Common myeloid progenitor, CD34-positive (primary cell): ENCODE measurements around the gene CYP4F2.
A peak's percentile ranks its signal among the peaks of the same experiment; 100 is the strongest.
"Not testable (repeated sequence)": the region's sequence is repeated elsewhere in the genome, so short reads cannot be mapped to it uniquely, and the experiment has no call there.

ENCODE experiments used
- CTCF ChIA-PET: fragments of 350-600 bp; sonication (Branson Sonifier 250); formaldehyde crosslinking; loops from one replicate; lab custom pipeline; 2021; ENCODE audit warnings: antibody characterized with exemption; lab: Charles Lee
- POLR2A ChIA-PET: fragments of 350-600 bp; sonication (Branson Sonifier 250); formaldehyde crosslinking; loops from one replicate; lab custom pipeline; 2021; ENCODE audit warnings: antibody characterized with exemption; lab: Charles Lee
- DNase-seq, 3 donors: peaks; one replicate each; pipeline versions ENCODE4 v3.0.0 to v3.0.0-alpha.2; 2013
- H3K27ac ChIP-seq, 2 experiments: 1 replicate in 1 of 2; 2 replicates in 1 of 2; pipeline ENCODE4 v1.7.0; 2013; ENCODE audit warnings: inconsistent platforms in 2 of 2, low read length in 2 of 2, mild to moderate bottlenecking in 2 of 2, low read depth in 1 of 2, moderate library complexity in 1 of 2; ENCODE audit not compliant: severe bottlenecking in 2 of 2, insufficient read depth in 1 of 2, poor library complexity in 1 of 2
- H3K27me3 ChIP-seq, 5 experiments: replicated peaks in 2 of 5; 1 replicate in 3 of 5; 2 replicates in 2 of 5; pipeline versions ENCODE4 v1.6.1 to v1.7.0; 2013; ENCODE audit warnings: low read length in 4 of 5, mild to moderate bottlenecking in 2 of 5, moderate library complexity in 2 of 5, inconsistent platforms in 1 of 5; ENCODE audit not compliant: insufficient read depth in 5 of 5, control insufficient read depth in 4 of 5
- H3K36me3 ChIP-seq, 4 experiments: 1 replicate in 2 of 4; 2 replicates in 2 of 4; pipeline versions ENCODE4 v1.6.1 to v1.7.0; 2013; ENCODE audit warnings: low read length in 3 of 4, control low read depth in 1 of 4, mild to moderate bottlenecking in 1 of 4; ENCODE audit not compliant: control insufficient read depth in 4 of 4, insufficient read depth in 4 of 4
- H3K4me1 ChIP-seq, 4 experiments: 1 replicate in 3 of 4; 2 replicates in 1 of 4; pipeline versions ENCODE4 v1.6.1 to v1.7.1; 2013; ENCODE audit warnings: low read length in 3 of 4, mild to moderate bottlenecking in 3 of 4, control low read depth in 1 of 4, inconsistent platforms in 1 of 4, moderate library complexity in 1 of 4; ENCODE audit not compliant: control insufficient read depth in 4 of 4, insufficient read depth in 4 of 4; ENCODE audit errors: control extremely low read depth in 1 of 4
- H3K4me3 ChIP-seq, 7 experiments: 1 replicate in 4 of 7; 2 replicates in 3 of 7; pipeline versions ENCODE4 v1.5.1 to v1.7.0; 2013; ENCODE audit warnings: mild to moderate bottlenecking in 7 of 7, low read length in 6 of 7, moderate library complexity in 6 of 7, inconsistent platforms in 2 of 7, low read depth in 2 of 7, control low read depth in 1 of 7; ENCODE audit not compliant: insufficient read depth in 4 of 7, control insufficient read depth in 1 of 7; ENCODE audit errors: extremely low read depth in 1 of 7
- H3K9me3 ChIP-seq, 5 experiments: 1 replicate in 4 of 5; 2 replicates in 1 of 5; pipeline versions ENCODE4 v1.6.1 to v1.7.1; 2013; ENCODE audit warnings: low read length in 4 of 5, mild to moderate bottlenecking in 2 of 5, inconsistent platforms in 1 of 5, low read depth in 1 of 5, moderate library complexity in 1 of 5; ENCODE audit not compliant: control insufficient read depth in 4 of 5, insufficient read depth in 2 of 5; ENCODE audit errors: control extremely low read depth in 1 of 5
- WGBS: methylation state at CpG from one replicate; pipeline ENCODE4 v1.1.5; 2013; ENCODE audit not compliant: insufficient coverage; 5-methylcytosine and 5-hydroxymethylcytosine counted together

Gene CYP4F2

GRCh38 chr19:15900504-15900903 is 2.6 kb upstream of the CYP4F2 start:
- H3K9me3 ChIP-seq: peaks cover 0 to 12% (median 0%) of the 10 kb centered on the region in 5 experiments
- no peaks in the 10 kb centered on the region for H3K36me3 ChIP-seq
- H3K4me1 ChIP-seq: peaks cover 0 to 8% (median under 1%) of the 10 kb centered on the region in 4 experiments
- POLR2A ChIA-PET: no interaction called here
- H3K27me3 ChIP-seq: peaks cover 0 to 6% (median 0%) of the 10 kb centered on the region in 5 experiments
- WGBS: 72% methylated on average over 8 of the region's 11 CpGs
- peak in 1 of 3 donors; percentile 7 for DNase-seq
- H3K4me3 ChIP-seq: peak overlapping the region in 2 of 7 experiments; percentile 51
- CTCF ChIA-PET: interaction anchor here (1.2 to 1.6 kb wide), 5 partner anchors 10 to 25 kb away, joined by 3 to 6 read pairs (median 3); no protein-coding TSS in a partner anchor
- no peak overlapping the region for H3K27ac ChIP-seq

DNA sequence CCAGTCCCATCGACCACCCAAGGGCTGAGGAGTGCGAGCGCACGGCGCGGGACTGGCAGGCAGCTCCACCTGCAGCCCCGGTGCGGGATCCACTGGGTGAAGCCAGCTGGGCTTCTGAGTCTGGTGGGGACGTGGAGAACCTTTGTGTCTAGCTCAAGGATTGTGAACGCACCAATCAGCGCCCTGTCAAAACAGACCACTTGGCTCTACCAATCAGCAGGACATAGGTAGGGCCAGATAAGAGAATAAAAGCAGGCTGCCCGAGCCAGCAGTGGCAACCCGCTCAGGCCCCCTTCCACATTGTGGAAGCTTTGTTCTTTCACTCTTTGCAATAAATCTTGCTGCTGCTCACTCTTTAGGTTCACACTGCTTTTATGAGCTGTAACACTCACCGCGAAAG is 2.2 kb upstream of the CYP4F2 start:
- CTCF ChIA-PET: interaction anchor here (0.9 to 1.6 kb wide), 6 partner anchors 10 to 89 kb away, joined by 3 to 6 read pairs (median 3); no protein-coding TSS in a partner anchor
- H3K9me3 ChIP-seq: peaks cover 0 to 12% (median 0%) of the 10 kb centered on the region in 5 experiments
- peak; percentile 54 to 56 (median 56) for DNase-seq
- H3K27ac ChIP-seq, H3K36me3 ChIP-seq, H3K4me1 ChIP-seq, POLR2A ChIA-PET, H3K27me3 ChIP-seq: not testable (repeated sequence)
- no CpG with 5 or more reads among the region's 15 CpGs for WGBS
- H3K4me3 ChIP-seq: peak overlapping the region in 2 of 7 experiments; percentile 51 to 59

DNA sequence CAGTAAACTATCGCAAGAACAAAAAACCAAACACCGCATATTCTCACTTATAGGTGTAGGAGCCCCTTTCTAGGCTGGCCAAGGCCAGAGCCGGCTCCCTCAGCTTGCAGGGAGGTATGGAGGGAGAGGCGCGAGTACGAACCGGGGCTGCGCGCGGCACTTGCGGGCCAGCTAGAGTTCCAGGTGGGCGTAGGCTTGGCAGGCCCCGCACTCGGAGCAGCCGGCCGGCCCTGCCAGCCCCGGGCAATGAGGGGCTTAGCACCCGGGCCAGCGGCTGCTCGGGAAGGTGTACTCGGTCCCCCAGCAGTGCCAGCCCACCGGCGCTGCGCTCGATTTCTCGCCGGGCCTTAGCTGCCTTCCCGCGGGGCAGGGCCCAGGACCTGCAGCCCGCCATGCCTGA is 1.7 kb upstream of the CYP4F2 start:
- H3K4me1 ChIP-seq, H3K27me3 ChIP-seq, H3K27ac ChIP-seq, POLR2A ChIA-PET, H3K36me3 ChIP-seq: not testable (repeated sequence)
- peak in 2 of 3 donors; percentile 31 to 46 for DNase-seq
- 20% methylated on average over 13 of the region's 30 CpGs for WGBS
- peak overlapping the region in 3 of 7 experiments; percentile 33 to 59 (median 51) for H3K4me3 ChIP-seq
- CTCF ChIA-PET: interaction anchor here (0.6 to 1.6 kb wide), 4 partner anchors 12 to 1906 kb away, joined by 3 to 6 read pairs (median 3); no protein-coding TSS in a partner anchor
- H3K9me3 ChIP-seq: peaks cover 0 to 12% (median 0%) of the 10 kb centered on the region in 5 experiments

- POLR2A ChIA-PET: no interaction called here
- no peak overlapping the region for H3K4me3 ChIP-seq
- 94% methylated on average over 15 of the region's 16 CpGs for WGBS
- H3K4me1 ChIP-seq: peaks cover 0 to 8% (median under 1%) of the 10 kb centered on the region in 4 experiments
- H3K9me3 ChIP-seq: peaks cover 0 to 2% (median 0%) of the 10 kb centered on the region in 5 experiments
- H3K27ac ChIP-seq: no peak overlapping the region
- H3K36me3 ChIP-seq: no peaks in the 10 kb centered on the region
- no peak for DNase-seq
- CTCF ChIA-PET: interaction anchor here (1.2 kb wide), 1 partner anchor 28 kb away, joined by 5 read pairs; no protein-coding TSS in a partner anchor
- peaks cover 0 to 6% (median 0%) of the 10 kb centered on the region in 5 experiments for H3K27me3 ChIP-seq
These were observed 692 bp downstream of the CYP4F2 start for GRCh38 chr19:15897026-15897737.

DNA sequence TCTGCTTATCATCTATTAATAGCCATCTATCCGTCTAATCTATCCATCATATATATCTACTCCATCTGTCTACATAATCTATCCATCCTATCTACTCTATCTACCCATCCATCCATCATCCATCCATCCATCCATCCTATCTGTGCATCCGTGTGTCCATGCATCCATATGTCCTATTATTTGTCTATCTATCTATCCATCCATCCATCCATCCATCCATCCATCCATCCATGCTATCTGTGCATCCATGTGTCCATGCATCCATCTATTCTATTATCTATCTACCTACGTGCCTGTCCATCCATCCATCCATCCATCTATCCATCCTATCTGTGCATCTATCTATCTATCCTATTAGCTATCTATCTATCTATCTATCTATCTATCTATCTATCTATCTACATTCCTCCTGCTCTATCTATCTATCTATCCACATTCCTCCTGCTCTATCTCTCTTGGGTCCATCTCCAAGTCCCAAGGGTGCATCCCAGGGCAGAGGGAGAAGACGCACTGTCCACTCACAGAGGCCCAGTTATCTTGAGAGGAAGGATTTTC is 1.9 kb downstream of the CYP4F2 start:
- POLR2A ChIA-PET: no interaction called here
- CTCF ChIA-PET: no interaction called here
- no peaks in the 10 kb centered on the region for H3K9me3 ChIP-seq
- H3K4me1 ChIP-seq: peaks cover 0 to 8% (median under 1%) of the 10 kb centered on the region in 4 experiments
- no peaks in the 10 kb centered on the region for H3K36me3 ChIP-seq
- no peak for DNase-seq
- H3K27ac ChIP-seq: no peak overlapping the region
- peaks cover 0 to 3% (median 0%) of the 10 kb centered on the region in 5 experiments for H3K27me3 ChIP-seq
- no peak overlapping the region for H3K4me3 ChIP-seq
- 92% methylated on average over 3 of the region's 4 CpGs for WGBS

- Histone ChIP-seq H3K27me3 (no peaks in the 10 kb centered on the region), H3K4me3 (no peak overlapping the region), H3K36me3 (no peaks in the 10 kb centered on the region), H3K27ac (no peak overlapping the region), H3K4me1 (peaks cover 0 to 2% (median 0%) of the 10 kb centered on the region in 4 experiments), H3K9me3 (no peaks in the 10 kb centered on the region)
- no peak for DNase-seq
- POLR2A ChIA-PET: no interaction called here
- CTCF ChIA-PET: interaction anchor here (1.7 kb wide), 1 partner anchor 25 kb away, joined by 6 read pairs; no protein-coding TSS in a partner anchor
- 100% methylated on average over 2 of the region's 2 CpGs for WGBS
These were observed 3.5 kb downstream of the CYP4F2 start for GRCh38 chr19:15894359-15894758.

DNA sequence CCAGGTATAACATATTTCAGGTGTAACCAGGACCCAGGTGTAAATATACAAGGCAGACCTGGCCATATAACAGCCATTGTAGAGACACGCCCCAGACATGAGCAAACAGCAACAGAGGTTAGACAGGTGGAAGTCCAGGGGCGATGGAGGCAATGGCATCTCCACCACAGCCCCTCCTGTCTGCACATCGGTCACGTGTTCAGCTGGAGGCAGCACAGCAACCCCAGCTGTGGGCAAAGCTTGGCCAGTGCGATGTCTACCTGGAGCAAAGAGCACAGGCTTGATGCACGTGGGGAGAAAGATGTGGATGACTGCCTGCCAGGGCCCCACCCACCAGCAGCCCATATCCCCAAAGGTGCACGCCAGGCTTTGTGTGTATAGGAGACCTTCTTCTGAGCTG is 4.4 kb downstream of the CYP4F2 start:
- ChIA-PET CTCF (interaction anchor here (1.3 to 1.7 kb wide), 2 partner anchors 25 to 109 kb away, joined by 3 to 6 read pairs; no protein-coding TSS in a partner anchor), POLR2A (no interaction called here)
- H3K27ac ChIP-seq: no peak overlapping the region
- H3K9me3 ChIP-seq: no peaks in the 10 kb centered on the region
- no peaks in the 10 kb centered on the region for H3K4me1 ChIP-seq
- WGBS: 84% methylated on average over 7 of the region's 7 CpGs
- H3K36me3 ChIP-seq: no peaks in the 10 kb centered on the region
- DNase-seq: no peak
- no peak overlapping the region for H3K4me3 ChIP-seq
- no peaks in the 10 kb centered on the region for H3K27me3 ChIP-seq
